D721Med (cell line): ENCODE measurements around the gene CT45A10.
"Not testable (repeated sequence)": the region's sequence is repeated elsewhere in the genome, so short reads cannot be mapped to it uniquely, and the experiment has no call there.

ENCODE experiments used
- DNase-seq: peaks from one replicate; pipeline ENCODE4 v3.0.0; 2011; ENCODE audit warnings: low spot score; ENCODE audit not compliant: insufficient read length
- FAIRE-seq: peaks from 2 replicates; lab custom pipeline; 2011; peaks lifted over from hg19 to GRCh38; lab: Jason Lieb, UNC
- TF ChIP-seq, protein P1 (sequence below): IDR thresholded peaks from 2 replicates; pipeline ENCODE4 v1.5.1; 2012; ENCODE audit warnings: mild to moderate bottlenecking, control low read depth; ENCODE audit not compliant: insufficient read depth; ENCODE audit errors: missing control alignments

The CT45A10 gene

DNA sequence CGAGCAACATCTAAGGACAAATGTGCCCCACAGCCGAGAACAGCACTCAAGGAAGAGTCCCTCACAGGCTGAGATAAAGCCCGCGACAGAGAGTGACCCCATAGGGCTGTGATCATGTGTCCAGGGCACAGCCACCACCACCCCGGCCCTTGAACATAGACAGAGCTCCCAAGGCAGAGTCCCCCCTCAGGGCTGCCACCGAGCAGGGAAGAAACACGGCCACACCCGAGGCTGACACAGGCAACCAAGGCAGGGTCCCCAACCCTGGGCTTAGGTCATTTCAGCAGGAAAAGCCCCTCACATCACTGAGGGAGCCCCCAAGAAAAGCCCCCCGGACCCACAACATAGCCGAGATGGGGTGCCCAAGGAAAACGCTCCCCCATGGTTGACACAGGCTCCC lies 463 bp downstream of the CT45A10 start:
- FAIRE-seq (no peak), DNase-seq (no peak)
- TF ChIP-seq, protein P1, sequence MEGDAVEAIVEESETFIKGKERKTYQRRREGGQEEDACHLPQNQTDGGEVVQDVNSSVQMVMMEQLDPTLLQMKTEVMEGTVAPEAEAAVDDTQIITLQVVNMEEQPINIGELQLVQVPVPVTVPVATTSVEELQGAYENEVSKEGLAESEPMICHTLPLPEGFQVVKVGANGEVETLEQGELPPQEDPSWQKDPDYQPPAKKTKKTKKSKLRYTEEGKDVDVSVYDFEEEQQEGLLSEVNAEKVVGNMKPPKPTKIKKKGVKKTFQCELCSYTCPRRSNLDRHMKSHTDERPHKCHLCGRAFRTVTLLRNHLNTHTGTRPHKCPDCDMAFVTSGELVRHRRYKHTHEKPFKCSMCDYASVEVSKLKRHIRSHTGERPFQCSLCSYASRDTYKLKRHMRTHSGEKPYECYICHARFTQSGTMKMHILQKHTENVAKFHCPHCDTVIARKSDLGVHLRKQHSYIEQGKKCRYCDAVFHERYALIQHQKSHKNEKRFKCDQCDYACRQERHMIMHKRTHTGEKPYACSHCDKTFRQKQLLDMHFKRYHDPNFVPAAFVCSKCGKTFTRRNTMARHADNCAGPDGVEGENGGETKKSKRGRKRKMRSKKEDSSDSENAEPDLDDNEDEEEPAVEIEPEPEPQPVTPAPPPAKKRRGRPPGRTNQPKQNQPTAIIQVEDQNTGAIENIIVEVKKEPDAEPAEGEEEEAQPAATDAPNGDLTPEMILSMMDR = no peak

DNA sequence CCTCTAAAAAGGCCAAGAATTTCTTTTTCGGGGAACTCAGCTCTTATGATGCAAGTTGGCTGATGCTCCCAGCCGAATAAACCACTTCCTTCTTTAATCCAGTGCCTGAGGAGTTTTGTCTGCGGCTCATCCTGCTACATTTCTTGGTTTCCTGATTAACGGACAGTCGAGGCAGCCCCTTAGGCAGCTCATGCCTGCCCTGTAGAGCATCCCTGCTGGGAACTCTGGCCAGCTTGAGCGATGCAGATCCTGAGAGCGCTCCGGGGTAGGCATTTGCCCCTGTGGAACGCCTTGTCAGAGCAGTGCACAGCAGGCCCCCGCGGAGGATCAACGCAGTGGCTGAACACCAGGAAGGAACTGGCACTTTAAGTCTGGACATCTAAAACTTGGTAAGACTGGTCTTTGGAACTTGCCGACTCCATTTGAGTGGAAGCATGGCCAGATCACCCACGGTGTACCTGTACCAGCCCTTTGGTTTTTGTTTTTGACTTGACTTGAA lies 3.1 kb downstream of the CT45A10 start:
- FAIRE-seq = no peak
- DNase-seq = no peak
- TF ChIP-seq, protein P1 = no peak

DNA sequence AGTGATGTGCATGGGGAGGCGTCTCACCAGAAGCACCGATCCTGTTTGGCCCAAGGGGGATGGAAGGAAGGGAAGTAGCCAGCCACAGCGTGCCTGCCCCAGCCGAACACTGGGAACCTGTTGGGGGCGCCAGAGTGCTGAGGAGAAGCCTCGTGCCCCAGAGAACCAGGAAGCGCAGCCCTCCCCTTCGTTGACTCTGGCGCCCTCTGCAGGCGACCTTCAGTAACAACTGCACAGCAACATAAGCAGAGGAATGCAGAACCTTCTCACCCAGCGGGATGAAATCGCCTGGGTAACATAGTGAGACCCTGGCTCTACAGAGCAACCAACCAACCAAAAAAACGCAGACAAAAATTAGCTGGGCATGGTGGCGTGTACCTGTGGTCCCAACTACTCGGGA lies 4.3 kb downstream of the CT45A10 start:
- TF ChIP-seq, protein P1 = peak; percentile 21
- FAIRE-seq, DNase-seq: not testable (repeated sequence)

DNA sequence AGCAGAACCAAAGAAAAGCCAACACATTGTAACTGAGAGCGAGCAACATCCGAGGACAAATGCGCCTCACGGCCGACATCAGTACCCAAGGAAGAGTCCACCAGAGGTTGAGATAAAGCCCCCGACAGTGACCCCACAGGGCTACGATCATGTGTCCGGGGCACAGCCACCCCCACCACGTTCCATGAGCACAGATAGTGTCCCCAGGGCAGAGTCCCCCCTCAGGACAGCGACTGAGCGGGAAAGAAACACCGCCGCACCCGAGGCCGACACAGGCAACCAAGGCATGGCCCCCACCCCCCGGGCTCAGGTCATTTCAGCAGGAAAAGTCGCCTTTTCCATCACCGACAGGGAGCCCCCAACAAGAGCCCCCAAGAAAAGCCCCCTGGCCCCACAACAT lies 5.0 kb downstream of the CT45A10 start:
- not testable (repeated sequence) for DNase-seq

DNA sequence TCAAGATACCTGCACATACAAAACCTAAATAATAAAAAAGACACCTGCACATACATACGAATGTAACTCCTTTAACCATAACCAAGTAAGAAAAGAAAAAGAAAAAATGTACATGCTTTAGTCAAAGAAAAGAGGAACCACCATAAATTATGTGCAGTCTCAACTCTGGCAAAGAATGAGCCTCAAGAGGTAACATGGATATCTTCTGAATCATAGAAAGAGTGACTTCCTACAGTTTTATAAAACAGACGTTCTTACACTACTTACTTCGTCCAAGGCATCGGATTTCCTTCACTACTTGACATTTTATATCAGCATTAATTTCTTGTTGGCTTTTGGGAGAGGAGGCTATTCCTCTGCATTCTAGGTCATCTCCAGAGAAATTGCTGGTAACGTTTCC lies 10.5 kb downstream of the CT45A10 start:
- DNase-seq, FAIRE-seq: not testable (repeated sequence)

More for the DNA sequence above, 5.0 kb downstream of the CT45A10 start:
- FAIRE-seq = not testable (repeated sequence)

DNA sequence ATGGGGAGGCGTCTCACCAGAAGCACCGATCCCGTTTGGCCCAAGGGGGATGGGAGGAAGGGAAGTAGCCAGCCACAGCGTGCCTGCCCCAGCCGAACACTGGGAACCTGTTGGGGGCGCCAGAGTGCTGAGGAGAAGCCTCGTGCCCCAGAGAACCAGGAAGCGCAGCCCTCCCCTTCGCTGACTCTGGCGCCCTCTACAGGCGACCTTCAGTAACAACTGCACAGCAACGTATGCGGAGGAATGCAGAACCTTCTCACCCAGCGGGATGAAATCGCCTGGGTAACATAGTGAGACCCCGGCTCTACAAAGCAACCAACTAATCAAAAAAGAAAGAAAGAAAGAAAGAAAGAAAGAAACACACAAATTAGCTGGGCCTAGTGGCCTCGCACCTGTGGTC lies 21.5 kb downstream of the CT45A10 start, which contains the start of gene CT45A9:
Gene CT45A9 (minus strand): TSS at position 101 of the 400 bp plus-strand sequence. CDS start 3,751 bp downstream, outside the sequence.
- FAIRE-seq, DNase-seq: not testable (repeated sequence)

DNA sequence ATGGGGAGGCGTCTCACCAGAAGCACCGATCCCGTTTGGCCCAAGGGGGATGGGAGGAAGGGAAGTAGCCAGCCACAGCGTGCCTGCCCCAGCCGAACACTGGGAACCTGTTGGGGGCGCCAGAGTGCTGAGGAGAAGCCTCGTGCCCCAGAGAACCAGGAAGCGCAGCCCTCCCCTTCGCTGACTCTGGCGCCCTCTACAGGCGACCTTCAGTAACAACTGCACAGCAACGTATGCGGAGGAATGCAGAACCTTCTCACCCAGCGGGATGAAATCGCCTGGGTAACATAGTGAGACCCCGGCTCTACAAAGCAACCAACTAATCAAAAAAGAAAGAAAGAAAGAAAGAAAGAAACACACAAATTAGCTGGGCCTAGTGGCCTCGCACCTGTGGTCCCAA lies 38.8 kb downstream of the CT45A10 start, which contains the start of gene CT45A8:
Gene CT45A8 (minus strand): TSS at position 101 of the 400 bp plus-strand sequence. CDS start 3,755 bp downstream, outside the sequence.
- DNase-seq, FAIRE-seq: not testable (repeated sequence)

DNA sequence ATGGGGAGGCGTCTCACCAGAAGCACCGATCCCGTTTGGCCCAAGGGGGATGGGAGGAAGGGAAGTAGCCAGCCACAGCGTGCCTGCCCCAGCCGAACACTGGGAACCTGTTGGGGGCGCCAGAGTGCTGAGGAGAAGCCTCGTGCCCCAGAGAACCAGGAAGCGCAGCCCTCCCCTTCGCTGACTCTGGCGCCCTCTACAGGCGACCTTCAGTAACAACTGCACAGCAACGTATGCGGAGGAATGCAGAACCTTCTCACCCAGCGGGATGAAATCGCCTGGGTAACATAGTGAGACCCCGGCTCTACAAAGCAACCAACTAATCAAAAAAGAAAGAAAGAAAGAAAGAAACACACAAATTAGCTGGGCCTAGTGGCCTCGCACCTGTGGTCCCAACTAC lies 56.1 kb downstream of the CT45A10 start, which contains the start of gene CT45A7:
Gene CT45A7 (minus strand): TSS at position 101 of the 400 bp plus-strand sequence. CDS start 3,747 bp downstream, outside the sequence.
- DNase-seq, FAIRE-seq: not testable (repeated sequence)
